GM10248 (cell line): ENCODE measurements around the gene VWF.

Experiments used
- CTCF ChIA-PET: fragments of 300-600 bp; sonication (Branson Sonifier 250); formaldehyde crosslinking; extraction: SDS; loops from one replicate; lab custom pipeline; 2021; ENCODE audit warnings: antibody characterized with exemption; lab: Yijun Ruan, JAX
- POLR2A ChIA-PET: fragments of 350-650 bp; sonication (Branson Sonifier 250); formaldehyde crosslinking; extraction: SDS; loops from one replicate; lab custom pipeline; 2020; ENCODE audit warnings: antibody characterized with exemption; lab: Yijun Ruan, JAX
- DNase-seq: peaks from one replicate; pipeline ENCODE4 v3.0.0; 2012; ENCODE audit errors: extremely low spot score
- CTCF ChIP-seq: IDR thresholded peaks from 2 replicates; pipeline ENCODE4 v1.5.1; 2012; ENCODE audit warnings: mild to moderate bottlenecking, low read depth; ENCODE audit errors: extremely low read depth, missing control alignments, control extremely low read depth

Gene VWF

GRCh38 chr12:6067152-6067916 lies 57.1 kb downstream of the VWF start:
- TF ChIP-seq CTCF, result peak; percentile 31
- no peak for DNase-seq
- ChIA-PET POLR2A (no interaction called here), CTCF (interaction anchor here (1.5 to 4.7 kb wide), 3 partner anchors 100 to 216 kb away, joined by 3 to 34 read pairs (median 26); no protein-coding TSS in a partner anchor)

GRCh38 chr12:6066651-6067050 lies 57.8 kb downstream of the VWF start:
- no peak for DNase-seq
- ChIA-PET POLR2A (no interaction called here), CTCF (interaction anchor here (1.5 to 4.7 kb wide), 3 partner anchors 101 to 217 kb away, joined by 3 to 34 read pairs (median 26); no protein-coding TSS in a partner anchor)
- no peak for TF ChIP-seq CTCF

GRCh38 chr12:6065863-6066199 lies 58.6 kb downstream of the VWF start:
- ChIA-PET CTCF (interaction anchor here (1.1 to 4.7 kb wide), 7 partner anchors 12 to 222 kb away, joined by 3 to 34 read pairs (median 5); no protein-coding TSS in a partner anchor), POLR2A (interaction anchor here (0.5 kb wide), 1 partner anchor 201 kb away, joined by 6 read pairs; no protein-coding TSS in a partner anchor)
- no peak for TF ChIP-seq CTCF
- DNase-seq, result no peak

GRCh38 chr12:6065131-6065862 lies 59.2 kb downstream of the VWF start:
- CTCF ChIA-PET, result interaction anchor here (1.1 to 4.7 kb wide), 9 partner anchors 11 to 400 kb away, joined by 3 to 34 read pairs (median 5); no protein-coding TSS in a partner anchor

GRCh38 chr12:6062757-6063735 lies 61.4 kb downstream of the VWF start:
- peak; percentile 82 for DNase-seq
- ChIA-PET CTCF (interaction anchor here (0.6 to 4.7 kb wide), 7 partner anchors 9 to 225 kb away, joined by 3 to 34 read pairs (median 4); no protein-coding TSS in a partner anchor), POLR2A (no interaction called here)
- peak; percentile 88 for TF ChIP-seq CTCF

More at GRCh38 chr12:6065131-6065862, 59.2 kb downstream of the VWF start:
- POLR2A ChIA-PET, result no interaction called here
- no peak for TF ChIP-seq CTCF
- DNase-seq, result no peak
